ENCODE data around the gene STK38.
"Not testable (repeated sequence)": the region's sequence is repeated elsewhere in the genome, so short reads cannot be mapped to it uniquely, and the experiment has no call there.

Gene STK38

GRCh38 chr6:36576578-36576977 is 29.3 kb upstream of the STK38 start:
- no peak overlapping the region for H3K4me3 ChIP-seq (ENCODE audit: low read depth, low read length)
- DNase-seq (ENCODE audit: low read depth), result no peak
- no peak for TF ChIP-seq CTCF (IDR thresholded peaks at IDR 0.05; ENCODE audit: control insufficient read depth, extremely low read depth, insufficient read depth)

DNA sequence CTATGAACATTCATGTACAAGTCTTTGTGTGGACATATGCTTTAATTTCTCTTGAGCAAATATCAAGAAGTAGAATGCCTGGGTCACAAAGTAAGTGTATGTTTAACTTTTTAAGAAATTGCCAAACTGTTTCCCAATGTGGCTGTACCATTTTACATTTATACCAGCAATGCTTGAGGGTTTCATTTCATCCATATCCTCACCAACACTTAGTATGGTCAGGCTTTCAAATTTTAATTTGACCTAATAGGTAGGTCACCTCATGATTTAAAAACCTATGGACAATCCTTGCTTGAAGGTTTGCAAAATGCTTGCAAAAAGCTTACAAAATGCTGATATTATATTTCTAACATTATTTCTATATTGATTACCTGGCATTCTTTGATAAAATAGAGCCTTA is 27.4 kb upstream of the STK38 start:
- TF ChIP-seq CTCF (IDR thresholded peaks at IDR 0.05; ENCODE audit: control insufficient read depth, extremely low read depth, insufficient read depth), result no peak
- no peak for DNase-seq (ENCODE audit: low read depth)
- no peak overlapping the region for H3K4me3 ChIP-seq (ENCODE audit: low read depth, low read length)

GRCh38 chr6:36572353-36573311 is 25.4 kb upstream of the STK38 start:
- DNase-seq (ENCODE audit: low read depth); H3K4me3 ChIP-seq (ENCODE audit: low read depth, low read length): not testable (repeated sequence)

- TF ChIP-seq CTCF (IDR thresholded peaks at IDR 0.05; ENCODE audit: control insufficient read depth, extremely low read depth, insufficient read depth), result no peak
- no peak overlapping the region for H3K4me3 ChIP-seq (ENCODE audit: low read depth, low read length)
- DNase-seq (ENCODE audit: low read depth), result no peak
Observed at GRCh38 chr6:36571122-36572043, 24.1 kb upstream of the STK38 start.

DNA sequence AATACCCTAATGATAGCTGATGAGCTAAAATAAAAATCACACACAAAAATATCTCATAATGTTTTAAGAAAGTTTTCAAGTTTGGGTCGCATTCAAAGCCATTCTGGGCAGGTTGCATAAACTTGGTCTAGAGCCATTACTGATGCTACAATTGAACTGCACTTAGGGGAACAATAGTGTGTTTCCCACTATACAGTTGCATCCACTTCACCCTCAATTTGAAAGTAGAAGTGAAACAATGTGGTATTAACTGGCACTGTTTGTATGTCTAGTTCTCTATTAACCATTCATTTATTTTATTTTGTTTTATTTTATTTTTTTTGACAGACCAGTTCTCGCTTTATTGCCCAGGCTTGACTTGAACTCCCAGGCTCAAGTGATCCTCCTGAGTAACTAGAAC is 23.0 kb upstream of the STK38 start:
- DNase-seq (ENCODE audit: low read depth), result no peak
- no peak overlapping the region for H3K4me3 ChIP-seq (ENCODE audit: low read depth, low read length)
- no peak for TF ChIP-seq CTCF (IDR thresholded peaks at IDR 0.05; ENCODE audit: control insufficient read depth, extremely low read depth, insufficient read depth)

GRCh38 chr6:36566418-36566905 is 19.2 kb upstream of the STK38 start:
- no peak for DNase-seq (ENCODE audit: low read depth)
- no peak overlapping the region for H3K4me3 ChIP-seq (ENCODE audit: low read depth, low read length)
- TF ChIP-seq CTCF (IDR thresholded peaks at IDR 0.05; ENCODE audit: control insufficient read depth, extremely low read depth, insufficient read depth), result no peak

GRCh38 chr6:36563928-36564284 is 16.6 kb upstream of the STK38 start:
- no peak overlapping the region for H3K4me3 ChIP-seq (ENCODE audit: low read depth, low read length)
- TF ChIP-seq CTCF (IDR thresholded peaks at IDR 0.05; ENCODE audit: control insufficient read depth, extremely low read depth, insufficient read depth), result no peak
- no peak for DNase-seq (ENCODE audit: low read depth)
